Neural cell (in vitro differentiated cells): ENCODE results near the gene SLC7A6OS. TPM values are rescaled to one million over a fixed set of nuclear protein-coding genes. Genes with fewer than 3 reads are reported as not detected.

Source experiments
- H2AFZ ChIP-seq: fragments of 200-600, 300-800 bp; sonication (generic), shearing (Covaris generic); 2 replicates; pipeline ENCODE4 v1.6.0; 2014; ENCODE audit warnings: low read depth, mild to moderate bottlenecking, antibody characterized with exemption, low read length, moderate library complexity
- H3F3A ChIP-seq: fragments of 200-600 bp; shearing (Covaris generic); 2 replicates; pipeline ENCODE4 v1.6.1; 2016; ENCODE audit warnings: mild to moderate bottlenecking, moderate library complexity, mixed read lengths, antibody characterized with exemption, low read length; ENCODE audit not compliant: insufficient read depth, poor library complexity, severe bottlenecking
- H3K27ac ChIP-seq: fragments of 200-600, 300-800 bp; sonication (generic), shearing (Covaris generic); 2 replicates; pipeline ENCODE4 v1.5.1; 2014; ENCODE audit warnings: mild to moderate bottlenecking, low read length, moderate library complexity
- H3K27me3 ChIP-seq: fragments of 300-800, 200-600 bp; sonication (generic), shearing (Covaris generic); 2 replicates; pipeline ENCODE4 v1.6.0; 2014; ENCODE audit warnings: mild to moderate bottlenecking, low read depth, low read length, moderate library complexity; ENCODE audit not compliant: insufficient read depth
- H3K36me3 ChIP-seq: fragments of 300-800, 200-600 bp; sonication (generic), shearing (Covaris generic); 2 replicates; pipeline ENCODE4 v1.5.1; 2014; ENCODE audit warnings: mild to moderate bottlenecking, antibody characterized with exemption, low read length, moderate library complexity; ENCODE audit not compliant: insufficient read depth
- H3K4me2 ChIP-seq: fragments of 300-800, 200-600 bp; sonication (generic), shearing (Covaris generic); 2 replicates; pipeline ENCODE4 v1.6.0; 2014; ENCODE audit warnings: mild to moderate bottlenecking, low read length
- H3K4me3 ChIP-seq: fragments of 300-800, 200-600 bp; sonication (generic), shearing (Covaris generic); 2 replicates; pipeline ENCODE4 v1.5.1; 2014; ENCODE audit warnings: mild to moderate bottlenecking, low read length, moderate library complexity
- H3K79me2 ChIP-seq: fragments of 200-600 bp; shearing (Covaris generic); replicated peaks from 2 replicates; pipeline ENCODE4 v1.6.0; 2014; ENCODE audit warnings: mild to moderate bottlenecking, low read length, moderate library complexity; ENCODE audit not compliant: insufficient read depth
- H3K9ac ChIP-seq: fragments of 300-800, 200-600 bp; sonication (generic), shearing (Covaris generic); 2 replicates; pipeline ENCODE4 v1.6.1; 2016; ENCODE audit warnings: mild to moderate bottlenecking, low read length, mixed read lengths
- H3K9me2 ChIP-seq: fragments of 200-600 bp; shearing (Covaris generic); 2 replicates; pipeline ENCODE4 v1.6.1; 2016; ENCODE audit warnings: mild to moderate bottlenecking, low read length, mixed read lengths; ENCODE audit not compliant: insufficient read depth
- H3K9me3 ChIP-seq: fragments of 200-600, 300-800 bp; sonication (generic), shearing (Covaris generic); 2 replicates; pipeline ENCODE4 v1.6.1; 2016; ENCODE audit warnings: mild to moderate bottlenecking, mixed run types, low read length, moderate library complexity, mixed read lengths
- H4K20me1 ChIP-seq: fragments of 200-600 bp; shearing (Covaris generic); 2 replicates; pipeline ENCODE4 v1.6.1; 2016; ENCODE audit warnings: mild to moderate bottlenecking, mixed run types; ENCODE audit not compliant: insufficient read depth
- EP300 ChIP-seq: fragments of 450-650 bp; conservative IDR thresholded peaks from 2 replicates; pipeline ENCODE4 v1.6.1; 2014; ENCODE audit warnings: antibody characterized with exemption, mild to moderate bottlenecking, moderate library complexity; ENCODE audit not compliant: poor library complexity, severe bottlenecking
- EZH2 ChIP-seq: fragments of 200-600, 300-800 bp; shearing (Covaris generic), sonication (generic); IDR thresholded peaks from 2 replicates; pipeline ENCODE4 v1.6.1; 2014; ENCODE audit warnings: antibody characterized with exemption, low read length, borderline replicate concordance, mild to moderate bottlenecking; ENCODE audit not compliant: insufficient read depth, poor library complexity, severe bottlenecking
- MXI1 ChIP-seq: fragments of 450-650 bp; conservative IDR thresholded peaks from 2 replicates; pipeline ENCODE4 v1.6.1; 2014; ENCODE audit warnings: antibody characterized with exemption, mild to moderate bottlenecking; ENCODE audit not compliant: poor library complexity, severe bottlenecking
- POLR2AphosphoS5 ChIP-seq: IDR thresholded peaks from 2 replicates; pipeline ENCODE4 v1.6.1; 2012
- RAD21 ChIP-seq: fragments of 450-650 bp; conservative IDR thresholded peaks from 2 replicates; pipeline ENCODE4 v1.6.1; 2014; ENCODE audit warnings: antibody characterized with exemption, mild to moderate bottlenecking, moderate library complexity
- REST ChIP-seq: IDR thresholded peaks from 2 replicates; pipeline ENCODE4 v1.6.1; 2012; ENCODE audit warnings: borderline replicate concordance
- SMC3 ChIP-seq: fragments of 450-650 bp; conservative IDR thresholded peaks from 2 replicates; pipeline ENCODE4 v1.6.1; 2014; ENCODE audit warnings: antibody characterized with exemption, mild to moderate bottlenecking, moderate library complexity; ENCODE audit not compliant: poor library complexity
- TAF1 ChIP-seq: IDR thresholded peaks from 2 replicates; pipeline ENCODE4 v1.6.1; 2012; ENCODE audit warnings: low read depth
- polyA plus RNA-seq: library from polyadenylated mRNA; depleted of rRNA; stranded (reverse); fragments of >200 nt; gene quantifications from 2 replicates; pipeline ENCODE4 v1.2.3, GENCODE V29; 2014
- TF ChIP-seq, protein P1 (sequence below): fragments of 450-650 bp; IDR thresholded peaks from 2 replicates; pipeline ENCODE4 v1.5.1; 2014; ENCODE audit warnings: antibody characterized with exemption, mild to moderate bottlenecking, moderate library complexity; ENCODE audit not compliant: poor library complexity, severe bottlenecking

The SLC7A6OS gene
- polyA plus RNA-seq, 1 donor from 2014 or later, result 21.3 TPM

GRCh38 chr16:68345351-68345810, 34.6 kb upstream of the SLC7A6OS start:
- TF ChIP-seq EZH2, result no peak
- no peak for TF ChIP-seq REST
- TF ChIP-seq, protein P1, sequence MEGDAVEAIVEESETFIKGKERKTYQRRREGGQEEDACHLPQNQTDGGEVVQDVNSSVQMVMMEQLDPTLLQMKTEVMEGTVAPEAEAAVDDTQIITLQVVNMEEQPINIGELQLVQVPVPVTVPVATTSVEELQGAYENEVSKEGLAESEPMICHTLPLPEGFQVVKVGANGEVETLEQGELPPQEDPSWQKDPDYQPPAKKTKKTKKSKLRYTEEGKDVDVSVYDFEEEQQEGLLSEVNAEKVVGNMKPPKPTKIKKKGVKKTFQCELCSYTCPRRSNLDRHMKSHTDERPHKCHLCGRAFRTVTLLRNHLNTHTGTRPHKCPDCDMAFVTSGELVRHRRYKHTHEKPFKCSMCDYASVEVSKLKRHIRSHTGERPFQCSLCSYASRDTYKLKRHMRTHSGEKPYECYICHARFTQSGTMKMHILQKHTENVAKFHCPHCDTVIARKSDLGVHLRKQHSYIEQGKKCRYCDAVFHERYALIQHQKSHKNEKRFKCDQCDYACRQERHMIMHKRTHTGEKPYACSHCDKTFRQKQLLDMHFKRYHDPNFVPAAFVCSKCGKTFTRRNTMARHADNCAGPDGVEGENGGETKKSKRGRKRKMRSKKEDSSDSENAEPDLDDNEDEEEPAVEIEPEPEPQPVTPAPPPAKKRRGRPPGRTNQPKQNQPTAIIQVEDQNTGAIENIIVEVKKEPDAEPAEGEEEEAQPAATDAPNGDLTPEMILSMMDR, result no peak
- no peak for TF ChIP-seq POLR2AphosphoS5
- Histone ChIP-seq H3K4me3 (no peak overlapping the region), H3K9ac (no peak overlapping the region), H3K9me3 (no peaks in the 10 kb centered on the region), H4K20me1 (no peaks in the 10 kb centered on the region), H2AFZ (no peak overlapping the region), H3K27me3 (no peaks in the 10 kb centered on the region), H3K36me3 (no peaks in the 10 kb centered on the region), H3K4me2 (no peak overlapping the region), H3K79me2 (no peaks in the 10 kb centered on the region), H3K9me2 (no peaks in the 10 kb centered on the region), H3K27ac (no peak overlapping the region), H3F3A (no peaks in the 10 kb centered on the region)

GRCh38 chr16:68344252-68344651, 33.5 kb upstream of the SLC7A6OS start:
- Histone ChIP-seq H3K27ac (no peak overlapping the region), H3K9me3 (no peaks in the 10 kb centered on the region), H4K20me1 (no peaks in the 10 kb centered on the region), H3K79me2 (no peaks in the 10 kb centered on the region), H3F3A (no peaks in the 10 kb centered on the region), H2AFZ (no peak overlapping the region), H3K27me3 (no peaks in the 10 kb centered on the region), H3K9ac (no peak overlapping the region), H3K4me3 (no peak overlapping the region), H3K9me2 (no peaks in the 10 kb centered on the region), H3K36me3 (no peaks in the 10 kb centered on the region), H3K4me2 (no peak overlapping the region)
- TF ChIP-seq EZH2, result no peak
- TF ChIP-seq RAD21, result no peak
- TF ChIP-seq POLR2AphosphoS5, result no peak
- TF ChIP-seq EP300, result no peak
- TF ChIP-seq, protein P1, result no peak
- no peak for TF ChIP-seq MXI1
- TF ChIP-seq SMC3, result no peak
- no peak for TF ChIP-seq TAF1
- TF ChIP-seq REST, result no peak
